Esophagus muscularis mucosa (tissue), 4 donors: ENCODE data around the gene SELENOM. TPM values are rescaled to one million over a fixed set of nuclear protein-coding genes. Genes with fewer than 3 reads are reported as not detected.

Source experiments
- DNase-seq: peaks from one replicate; pipeline ENCODE4 v3.0.0-alpha.2; 2017; ENCODE audit errors: extremely low spot score
- H3K27ac ChIP-seq, 4 donors: fragments of 200-600 bp; sonication (generic); replicated peaks in 1 of 4; 1 replicate in 3 of 4; 2 replicates in 1 of 4; pipeline ENCODE4 v1.5.1; 2016 to 2019; ENCODE audit warnings: mild to moderate bottlenecking in 1 of 4
- H3K27me3 ChIP-seq, 4 donors: fragments of 200-600 bp; sonication (generic); one replicate each; pipeline versions ENCODE4 v1.5.1 to v1.6.0; 2016 to 2019
- H3K36me3 ChIP-seq, 4 donors: fragments of 200-600 bp; sonication (generic); one replicate each; pipeline ENCODE4 v1.5.1; 2016 to 2019
- H3K4me1 ChIP-seq, 4 donors: fragments of 200-600 bp; sonication (generic); one replicate each; pipeline ENCODE4 v1.5.1; 2016 to 2019
- H3K4me3 ChIP-seq, 4 donors: fragments of 200-600 bp; sonication (generic); 1 replicate in 2 of 4; 2 replicates in 2 of 4; pipeline ENCODE4 v1.5.1; 2016 to 2019; ENCODE audit warnings: mild to moderate bottlenecking in 4 of 4, moderate library complexity in 1 of 4
- H3K9me3 ChIP-seq, 4 donors: fragments of 200-600 bp; sonication (generic); 1 replicate in 3 of 4; 2 replicates in 1 of 4; pipeline ENCODE4 v1.5.1; 2016 to 2019
- CTCF ChIP-seq, 3 experiments: fragments of 200-600 bp in 2 of 3; fragments of 450-650 bp in 1 of 3; sonication (generic) in 2 of 3; IDR thresholded peaks; one replicate each; pipeline ENCODE4 v1.5.1; 2017 to 2019; ENCODE audit warnings: antibody characterized with exemption in 3 of 3, mild to moderate bottlenecking in 2 of 3, moderate library complexity in 1 of 3
- EP300 ChIP-seq: sonication (generic); formaldehyde crosslinking; IDR thresholded peaks from one replicate; pipeline ENCODE4 v1.6.1; 2017; ENCODE audit warnings: antibody characterized with exemption
- POLR2A ChIP-seq: fragments of 450-650 bp; IDR thresholded peaks from one replicate; pipeline ENCODE4 v1.6.1; 2017; ENCODE audit warnings: antibody characterized with exemption, moderate library complexity, mild to moderate bottlenecking, low read depth
- POLR2AphosphoS5 ChIP-seq, 2 donors: sonication (generic); formaldehyde crosslinking; IDR thresholded peaks; one replicate each; pipeline ENCODE4 v1.6.1; 2017; ENCODE audit warnings: antibody characterized with exemption in 2 of 2
- WGBS: methylation state at CpG from one replicate; pipeline ENCODE4 v1.1.5; 2018; 5-methylcytosine and 5-hydroxymethylcytosine counted together
- intact Hi-C: fragments of 100-400 bp; cut with DNase I; formaldehyde crosslinking; loops from one replicate; pipeline ENCODE4 v1.15.1; 2023
- total RNA-seq, 4 donors: library from RNA; depleted of rRNA; stranded (reverse); fragments of >200 nt; gene quantifications; one replicate each; pipeline versions ENCODE4 v1.1.0 to v1.2.1, GENCODE V29; 2016

The SELENOM gene
- total RNA-seq, 4 donors from 2014 or later: 1,118 to 1,733 (median 1,416) TPM

GRCh38 chr22:31133911-31134310 is 26.5 kb upstream of the SELENOM start:
- Histone ChIP-seq H3K27ac (no peak overlapping the region), H3K9me3 (no peaks in the 10 kb centered on the region), H3K36me3 (peaks cover 0 to 10% (median 3%) of the 10 kb centered on the region in 4 donors), H3K4me3 (no peak overlapping the region), H3K4me1 (no peaks in the 10 kb centered on the region), H3K27me3 (peaks cover 0 to 9% (median 0%) of the 10 kb centered on the region in 4 donors)
- TF ChIP-seq CTCF (IDR thresholded peaks at IDR 0.05) (no peak), EP300 (no peak), POLR2A (no peak), POLR2AphosphoS5 (IDR thresholded peaks at IDR 0.05) (no peak)
- no CpG with 5 or more reads among the region's 19 CpGs for WGBS
- no peak for DNase-seq
- intact Hi-C loops: no loop called here

GRCh38 chr22:31130873-31131272 is 23.5 kb upstream of the SELENOM start:
- intact Hi-C loops: no loop called here
- 89% methylated on average over 2 of the region's 2 CpGs for WGBS
- H3K4me3 ChIP-seq: no peak overlapping the region
- TF ChIP-seq CTCF (IDR thresholded peaks at IDR 0.05) (no peak), EP300 (no peak), POLR2AphosphoS5 (IDR thresholded peaks at IDR 0.05) (no peak), POLR2A (no peak)
- peaks cover 0 to 10% (median 3%) of the 10 kb centered on the region in 4 donors for H3K36me3 ChIP-seq
- no peak for DNase-seq
- H3K4me1 ChIP-seq: no peaks in the 10 kb centered on the region
- no peak overlapping the region for H3K27ac ChIP-seq
- H3K9me3 ChIP-seq: no peaks in the 10 kb centered on the region
- H3K27me3 ChIP-seq: no peaks in the 10 kb centered on the region

GRCh38 chr22:31128156-31128555 is 20.8 kb upstream of the SELENOM start:
- H3K27ac ChIP-seq: no peak overlapping the region
- H3K4me3 ChIP-seq: no peak overlapping the region
- no peaks in the 10 kb centered on the region for H3K36me3 ChIP-seq
- H3K9me3 ChIP-seq: no peaks in the 10 kb centered on the region
- H3K4me1 ChIP-seq: peaks cover under 1 to 7% (median 5%) of the 10 kb centered on the region in 4 donors
- WGBS: 98% methylated on average over 7 of the region's 7 CpGs
- TF ChIP-seq CTCF (IDR thresholded peaks at IDR 0.05): no peak
- no peak for TF ChIP-seq POLR2A
- TF ChIP-seq POLR2AphosphoS5 (IDR thresholded peaks at IDR 0.05): no peak
- TF ChIP-seq EP300: no peak
- no peaks in the 10 kb centered on the region for H3K27me3 ChIP-seq
- intact Hi-C loops: no loop called here
- DNase-seq: no peak

- Histone ChIP-seq H3K4me1 (peaks cover 9 to 15% (median 14%) of the 10 kb centered on the region in 4 donors), H3K9me3 (no peaks in the 10 kb centered on the region), H3K4me3 (no peak overlapping the region), H3K36me3 (no peaks in the 10 kb centered on the region), H3K27ac (no peak overlapping the region), H3K27me3 (no peaks in the 10 kb centered on the region)
- TF ChIP-seq CTCF (IDR thresholded peaks at IDR 0.05) (no peak), POLR2A (no peak), EP300 (no peak), POLR2AphosphoS5 (IDR thresholded peaks at IDR 0.05) (no peak)
- DNase-seq: no peak
- WGBS: 61% methylated on average over 19 of the region's 19 CpGs
- intact Hi-C loops: no loop called here
These were observed 19.9 kb upstream of the SELENOM start for GRCh38 chr22:31127181-31127772.

GRCh38 chr22:31126869-31127175 is 19.5 kb upstream of the SELENOM start:
- TF ChIP-seq CTCF (IDR thresholded peaks at IDR 0.05): no peak
- no peak for TF ChIP-seq EP300
- TF ChIP-seq POLR2A: no peak
- no peak for TF ChIP-seq POLR2AphosphoS5 (IDR thresholded peaks at IDR 0.05)
- no peaks in the 10 kb centered on the region for H3K36me3 ChIP-seq
- intact Hi-C loops: no loop called here
- no peak overlapping the region for H3K4me3 ChIP-seq
- no peak for DNase-seq
- H3K4me1 ChIP-seq: peaks cover 14 to 20% (median 17%) of the 10 kb centered on the region in 4 donors
- H3K9me3 ChIP-seq: no peaks in the 10 kb centered on the region
- H3K27ac ChIP-seq: no peak overlapping the region
- 82% methylated on average over 11 of the region's 13 CpGs for WGBS
- H3K27me3 ChIP-seq: no peaks in the 10 kb centered on the region
